Islet precursor cell (in vitro differentiated cells): ENCODE measurements around the gene PSKH1.
A peak's percentile ranks its signal among the peaks of the same experiment; 100 is the strongest.
"Not testable (repeated sequence)": the region's sequence is repeated elsewhere in the genome, so short reads cannot be mapped to it uniquely, and the experiment has no call there.

Source experiments
- DNase-seq: peaks from one replicate; pipeline ENCODE4 v3.0.0-alpha.2; 2018

PSKH1 gene

DNA sequence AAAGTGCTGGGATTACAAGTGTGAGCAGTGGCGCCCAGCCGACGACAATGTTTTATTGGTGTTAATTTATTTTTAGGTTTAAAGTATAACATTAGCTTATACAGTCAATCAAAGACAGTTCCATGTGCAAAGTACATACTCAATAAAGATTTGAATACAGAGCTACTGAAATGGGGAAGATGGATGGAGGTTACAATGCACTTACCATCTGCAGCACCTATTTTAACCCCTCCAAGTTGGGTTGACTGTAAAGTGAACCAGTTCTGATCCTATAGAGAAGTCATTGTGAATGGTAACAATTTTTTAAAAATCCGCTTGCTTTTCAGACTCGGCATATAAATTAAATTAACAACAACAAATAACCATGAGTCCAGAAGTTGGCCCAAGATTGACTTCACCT lies 679 bp upstream of the PSKH1 start:
- DNase-seq: no peak

DNA sequence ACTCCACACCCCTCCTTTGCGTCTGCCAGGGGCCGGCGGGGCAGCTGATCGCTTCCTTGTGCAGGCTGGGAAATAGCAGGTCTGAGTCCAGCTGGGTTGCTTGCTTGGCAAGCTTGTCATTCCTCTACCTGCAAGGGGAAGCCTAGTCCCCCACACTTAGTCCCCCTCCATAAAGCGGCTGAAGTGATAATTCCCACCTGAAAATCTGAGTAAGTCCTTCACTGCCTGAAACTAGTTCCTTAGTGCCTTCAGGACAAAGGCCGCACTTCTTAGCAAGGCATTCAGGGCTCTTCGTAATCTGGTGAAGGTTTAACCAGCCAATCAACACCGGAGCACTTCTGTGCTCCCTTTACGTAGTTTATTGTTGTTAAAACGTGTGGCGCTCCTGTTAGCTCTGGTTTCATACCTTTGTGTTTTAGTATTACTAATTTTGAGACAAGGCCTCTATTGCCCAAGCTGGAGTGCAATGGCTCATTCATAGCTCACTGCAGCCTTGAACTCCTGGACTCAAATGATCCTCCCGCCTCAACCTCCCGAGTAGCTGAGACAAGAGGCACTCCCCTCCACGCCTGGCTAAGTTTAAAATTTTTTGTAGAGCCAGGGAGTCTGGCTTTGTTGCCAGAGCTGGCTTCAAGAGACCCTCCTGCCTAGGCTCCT lies 817 bp downstream of the PSKH1 start:
- DNase-seq: no peak

DNA sequence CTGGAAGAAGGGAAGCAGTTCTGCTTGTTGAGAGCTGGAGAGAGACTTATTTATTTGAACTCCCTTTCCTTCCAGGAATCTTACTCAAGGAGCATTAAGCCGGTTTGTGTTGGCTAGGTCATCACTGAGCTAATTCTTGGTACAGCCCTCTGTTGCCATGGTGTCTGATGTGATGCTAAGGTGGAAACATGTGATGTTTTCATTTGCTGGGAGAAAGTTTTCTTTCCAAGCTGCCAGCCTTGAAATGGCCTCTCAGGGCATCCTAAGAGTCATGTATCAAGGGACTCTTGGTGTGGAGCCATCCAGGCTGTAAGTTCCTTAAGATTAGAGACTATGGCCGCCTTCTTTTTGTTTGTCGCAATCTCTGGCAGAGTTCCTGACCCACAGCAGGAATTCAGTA lies 4.2 kb downstream of the PSKH1 start:
- no peak for DNase-seq

DNA sequence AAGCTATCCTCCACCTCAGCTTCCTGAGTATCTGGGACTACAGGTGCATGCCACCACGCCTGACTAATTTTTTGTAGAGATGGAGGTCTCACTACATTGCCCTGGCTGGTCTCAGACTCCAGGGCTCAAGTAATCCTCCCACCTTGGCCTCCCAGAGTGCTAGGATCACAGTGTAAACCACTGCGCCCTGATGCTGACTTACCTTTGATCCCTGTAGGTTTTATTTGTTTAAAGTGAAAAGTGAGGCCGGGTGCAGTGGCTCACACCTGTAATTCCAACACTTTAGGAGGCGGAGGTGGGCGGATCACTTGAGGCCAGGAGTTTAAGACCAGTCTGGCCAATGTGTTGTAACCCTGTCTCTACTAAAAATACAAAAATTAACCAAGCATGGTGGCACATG lies 8.7 kb downstream of the PSKH1 start:
- no peak for DNase-seq

DNA sequence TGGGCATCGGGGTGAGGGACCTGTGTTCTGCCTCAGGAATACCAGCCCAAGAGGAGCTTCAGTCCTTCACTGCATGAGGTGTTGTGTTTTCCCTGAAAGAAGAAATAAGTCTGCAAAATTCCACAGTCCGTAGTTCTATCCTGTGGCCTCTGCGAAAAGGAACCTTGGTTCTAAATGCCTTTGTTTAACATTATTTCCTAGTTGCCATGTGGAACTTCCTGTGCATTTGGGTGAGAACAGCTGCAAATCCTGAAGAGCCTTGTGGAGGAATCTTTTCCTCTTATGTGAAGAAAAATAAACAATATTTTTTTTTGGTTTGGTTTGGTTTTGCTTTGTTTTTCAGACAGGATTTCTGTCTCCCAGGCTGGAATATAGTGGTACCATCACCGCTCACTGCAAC lies 9.8 kb downstream of the PSKH1 start:
- no peak for DNase-seq

DNA sequence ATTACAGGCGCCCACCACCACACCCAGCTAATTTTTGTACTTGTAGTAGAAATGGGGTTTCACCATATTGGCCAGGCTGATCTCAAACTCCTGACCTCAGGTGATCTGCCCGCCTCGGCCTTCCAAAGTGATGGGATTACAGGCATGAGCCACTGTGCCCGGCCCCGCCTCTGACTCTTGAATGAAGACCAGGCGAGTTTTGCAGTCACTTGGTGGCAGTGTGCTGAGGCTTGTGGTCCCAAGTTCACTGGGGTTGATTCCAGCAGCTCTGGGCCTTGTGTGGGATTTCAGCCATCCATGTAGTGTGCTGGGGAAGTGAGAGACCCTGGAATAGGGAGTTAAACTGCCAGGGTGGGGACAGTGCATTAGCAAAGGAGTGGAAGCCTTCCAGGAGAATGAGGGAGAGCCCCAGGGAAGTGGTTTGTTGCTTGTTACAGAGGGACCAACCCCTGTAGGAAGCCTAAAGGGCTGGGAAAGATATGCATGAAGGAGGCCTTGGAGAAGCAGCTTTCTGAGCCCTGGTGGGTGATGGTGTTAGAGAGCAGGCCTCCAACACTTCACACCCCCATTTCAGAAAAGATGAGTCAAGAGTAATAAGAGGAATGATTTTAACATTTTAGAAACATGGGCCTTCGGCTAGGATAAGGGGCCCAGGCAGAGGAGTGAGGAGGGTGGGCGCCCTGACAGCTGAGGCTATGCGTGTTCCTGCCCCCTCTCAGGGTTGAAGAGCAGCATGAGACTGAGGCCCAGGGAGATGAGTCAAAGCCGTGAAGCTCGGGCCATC lies 14.5 kb downstream of the PSKH1 start:
- DNase-seq: no peak

DNA sequence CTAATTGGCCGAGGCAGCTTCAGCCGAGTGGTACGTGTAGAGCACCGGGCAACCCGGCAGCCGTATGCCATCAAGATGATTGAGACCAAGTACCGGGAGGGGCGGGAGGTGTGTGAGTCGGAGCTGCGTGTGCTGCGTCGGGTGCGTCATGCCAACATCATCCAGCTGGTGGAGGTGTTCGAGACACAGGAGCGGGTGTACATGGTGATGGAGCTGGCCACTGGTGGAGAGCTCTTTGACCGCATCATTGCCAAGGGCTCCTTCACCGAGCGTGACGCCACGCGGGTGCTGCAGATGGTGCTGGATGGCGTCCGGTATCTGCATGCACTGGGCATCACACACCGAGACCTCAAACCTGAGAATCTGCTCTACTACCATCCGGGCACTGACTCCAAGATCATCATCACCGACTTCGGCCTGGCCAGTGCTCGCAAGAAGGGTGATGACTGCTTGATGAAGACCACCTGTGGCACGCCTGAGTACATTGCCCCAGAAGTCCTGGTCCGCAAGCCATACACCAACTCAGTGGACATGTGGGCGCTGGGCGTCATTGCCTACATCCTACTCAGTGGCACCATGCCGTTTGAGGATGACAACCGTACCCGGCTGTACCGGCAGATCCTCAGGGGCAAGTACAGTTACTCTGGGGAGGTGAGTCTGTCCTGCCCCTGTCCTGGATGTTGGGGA lies 16.1 kb downstream of the PSKH1 start:
- DNase-seq: no peak

DNA sequence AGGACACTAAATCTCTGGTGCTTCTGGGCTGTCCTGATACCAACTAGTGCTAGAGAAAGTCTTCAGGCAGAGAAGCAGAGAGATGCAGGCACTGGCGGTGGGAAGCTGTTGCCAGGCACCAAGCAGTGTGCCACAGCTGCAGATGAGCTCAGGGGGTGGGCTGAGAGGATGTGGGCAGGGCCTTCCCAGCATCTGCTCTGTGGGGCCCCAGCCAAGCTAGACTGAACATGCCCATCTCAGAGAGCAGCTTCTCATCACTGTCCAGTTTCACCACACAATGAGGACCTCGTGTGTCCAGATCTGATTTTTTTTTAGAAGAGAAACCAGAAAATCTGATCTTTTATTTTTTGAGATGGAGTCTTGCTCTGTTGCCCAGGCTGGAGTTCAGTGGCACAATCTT lies 17.1 kb downstream of the PSKH1 start:
- DNase-seq: no peak

DNA sequence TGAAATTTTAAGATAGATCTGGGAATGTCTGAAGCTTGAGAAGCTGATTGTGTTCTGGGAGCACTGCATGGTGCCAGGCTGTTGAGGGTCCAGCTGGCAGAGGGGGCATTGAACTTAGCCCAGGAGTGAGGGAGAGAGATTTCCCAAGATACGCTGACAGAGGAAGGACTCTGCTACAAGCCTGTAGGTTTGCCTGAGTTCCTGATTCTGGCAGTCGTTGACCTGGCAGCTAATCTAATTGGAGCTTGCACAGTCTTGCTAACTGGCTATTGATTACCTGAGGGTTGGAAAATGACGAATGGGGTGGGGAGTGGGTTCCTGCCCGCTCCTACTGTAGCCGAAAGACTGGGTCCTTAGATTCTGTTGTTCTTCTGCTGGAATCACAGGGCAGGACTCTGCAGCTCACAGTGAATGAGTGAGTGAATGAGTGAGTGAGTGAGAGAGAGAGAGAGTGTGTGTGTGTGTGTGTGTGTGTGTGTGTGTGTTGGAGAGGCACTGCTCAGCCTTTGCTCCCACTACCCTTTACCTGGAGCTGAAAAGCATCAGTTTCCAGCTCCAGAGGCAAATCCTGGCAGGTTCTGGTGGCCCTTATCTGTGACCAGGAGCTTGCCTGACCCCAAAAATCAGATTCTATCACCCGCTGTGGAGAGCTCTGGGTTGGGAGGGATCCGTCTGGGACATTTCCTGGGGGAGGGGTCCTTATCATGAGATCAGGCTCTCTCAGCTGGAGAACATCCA lies 21.9 kb downstream of the PSKH1 start:
- DNase-seq: peak; percentile 60

DNA sequence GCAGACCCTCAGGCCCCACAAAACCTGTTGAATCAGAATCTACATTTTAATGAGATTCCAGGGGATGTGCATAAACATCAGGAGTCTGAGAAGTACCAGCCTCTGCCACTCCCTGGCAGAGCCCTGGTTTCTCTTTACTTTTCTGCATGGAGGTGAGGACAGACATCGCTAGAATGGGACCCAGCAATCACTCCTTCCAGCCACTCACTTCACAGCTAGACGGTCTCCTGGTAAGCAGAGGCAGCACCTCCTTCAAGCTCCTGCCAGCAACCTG lies 22.4 kb downstream of the PSKH1 start:
- DNase-seq: not testable (repeated sequence)

DNA sequence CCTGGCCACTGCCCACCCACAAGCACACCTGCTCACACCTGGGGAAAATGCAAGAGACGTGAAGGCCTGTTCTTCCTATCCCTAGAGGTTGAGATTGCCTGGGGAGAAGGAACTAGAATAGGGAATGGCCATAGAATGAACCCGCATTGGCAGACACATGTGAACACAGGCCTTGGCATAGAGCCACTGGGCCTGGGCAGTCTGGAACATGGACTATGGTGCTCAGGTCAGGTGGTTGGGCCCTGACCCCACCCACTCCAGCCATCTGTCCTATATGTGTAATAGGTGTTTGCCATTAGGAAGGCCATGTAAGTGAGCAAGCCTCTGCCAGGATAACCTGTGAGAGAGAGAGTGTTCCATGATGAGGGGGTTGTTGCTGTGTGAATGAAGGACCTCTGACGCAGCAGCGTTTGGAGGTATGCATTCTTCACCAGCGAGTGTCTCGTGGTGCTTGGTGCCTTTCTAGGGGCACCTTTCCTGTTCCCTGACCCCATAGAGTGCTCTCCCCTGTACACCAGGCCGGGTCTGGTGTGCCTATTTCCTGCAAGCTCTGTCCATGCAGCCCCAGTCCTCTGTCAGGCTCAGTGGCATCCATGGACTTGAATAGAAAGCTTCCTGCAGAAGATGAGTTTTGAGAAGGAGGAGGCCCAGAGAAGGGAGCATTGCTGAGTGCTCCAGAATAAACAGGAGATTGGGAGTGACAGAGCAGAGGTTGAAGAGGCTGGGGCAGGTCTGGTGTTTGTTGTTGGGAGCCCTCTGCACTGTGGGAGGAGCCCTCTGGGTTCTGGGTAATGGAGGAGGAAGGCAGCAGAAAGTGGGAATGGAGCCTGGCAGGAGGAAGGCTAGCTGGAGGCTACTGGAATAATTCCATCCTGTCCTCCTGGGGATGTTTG lies 23.0 kb downstream of the PSKH1 start:
- peak; percentile 64 for DNase-seq

DNA sequence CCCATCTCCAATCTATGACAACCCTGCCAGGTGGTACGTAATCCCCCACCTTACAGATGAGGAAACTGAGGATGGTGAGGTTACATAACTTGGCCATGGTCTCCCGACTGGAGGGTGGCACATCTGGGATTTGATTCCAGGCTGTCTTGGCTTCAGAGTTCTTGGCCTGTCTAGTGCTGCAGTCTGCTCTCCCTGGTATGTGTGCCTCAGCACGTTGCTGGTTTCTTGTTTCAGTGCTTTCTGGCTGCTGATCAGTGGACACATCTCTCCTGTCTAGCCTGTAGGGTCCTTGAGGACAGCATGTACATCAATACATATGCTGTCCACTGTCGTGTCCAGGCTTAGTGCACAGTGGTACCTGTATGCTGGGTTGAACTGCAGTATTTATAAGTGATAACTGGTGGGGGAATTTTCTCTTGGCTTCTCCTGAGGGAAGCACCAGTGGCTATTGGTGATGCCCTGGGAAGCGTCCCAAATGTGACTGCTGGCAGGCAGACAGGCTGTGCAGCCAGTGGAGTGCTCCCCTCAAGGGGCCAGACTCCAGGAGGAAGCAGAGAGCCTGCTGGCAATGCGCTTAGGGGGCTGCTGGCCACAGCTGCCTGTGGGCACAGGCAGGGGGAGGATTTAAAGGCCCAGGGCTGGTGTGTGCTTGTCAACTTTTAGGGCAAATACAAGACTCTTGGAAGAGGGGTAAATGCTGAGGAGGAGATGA lies 24.2 kb downstream of the PSKH1 start:
- DNase-seq: peak; percentile 69

DNA sequence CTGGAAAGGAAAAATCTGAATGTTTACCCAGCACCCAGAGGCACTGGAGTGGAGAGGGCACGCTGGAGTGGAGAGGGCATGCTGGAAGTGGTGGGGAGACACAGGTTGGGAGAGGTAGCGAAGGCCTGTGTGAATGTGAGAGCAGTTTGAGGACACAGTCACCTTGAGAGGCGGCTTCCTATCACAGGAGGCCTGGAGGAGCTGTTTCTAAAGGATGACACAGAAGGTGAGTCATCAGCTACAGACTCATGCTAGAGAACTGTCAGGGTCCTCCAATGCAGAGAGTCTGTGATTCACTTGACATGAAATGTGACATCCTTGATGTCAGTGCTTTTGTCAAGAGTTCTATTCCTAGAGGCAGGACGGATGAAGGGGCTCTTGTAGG lies 24.8 kb downstream of the PSKH1 start:
- DNase-seq: peak; percentile 89

DNA sequence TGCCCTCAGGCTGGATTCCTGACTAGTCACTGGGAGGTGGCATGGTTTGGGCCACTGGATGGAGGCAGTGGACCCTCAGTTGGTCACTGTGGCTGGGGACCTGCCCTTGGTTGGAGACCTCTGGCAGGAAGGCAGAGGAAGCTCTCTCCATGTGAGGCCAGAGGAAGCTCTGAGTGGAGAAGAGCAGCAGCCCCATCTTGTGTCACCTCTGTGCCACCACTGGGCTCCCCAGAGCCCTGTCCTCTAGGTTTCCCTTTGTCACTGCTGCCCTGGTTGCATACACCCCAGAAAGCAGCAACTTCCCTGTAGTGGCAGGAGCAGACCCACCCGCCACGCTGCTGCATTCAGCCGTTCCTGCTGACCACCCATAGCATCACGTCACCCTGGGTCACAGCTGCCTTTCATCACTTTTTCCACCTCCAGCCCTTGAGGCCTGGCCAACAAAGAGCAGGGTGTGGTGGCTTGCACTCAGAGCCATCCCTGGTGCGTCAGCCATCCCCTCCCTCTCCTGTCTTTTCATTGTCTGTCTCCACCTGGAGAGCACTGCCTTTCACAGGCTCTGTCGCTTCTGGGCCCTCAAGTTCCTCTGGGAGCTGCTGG lies 26.7 kb downstream of the PSKH1 start:
- DNase-seq: peak; percentile 50

DNA sequence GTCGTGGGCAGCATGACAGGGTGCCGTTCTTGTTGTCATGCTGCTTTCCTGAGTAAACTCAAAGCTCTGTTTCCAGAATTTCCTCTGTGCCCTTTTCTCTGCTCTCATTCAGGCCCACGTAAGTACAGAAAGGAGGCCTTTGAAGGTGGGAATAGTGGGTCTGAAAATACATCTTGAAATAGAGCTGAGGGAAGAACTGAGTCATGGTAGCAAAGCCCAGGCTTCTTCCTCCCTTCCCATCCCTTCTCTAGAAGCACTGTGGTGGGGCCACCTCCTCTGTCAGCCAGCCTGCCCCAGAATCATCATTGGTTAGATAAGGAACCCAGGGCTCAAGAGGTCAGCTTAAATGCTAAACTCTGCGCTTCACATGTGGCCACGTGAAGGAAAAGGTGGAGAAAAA lies 29.2 kb downstream of the PSKH1 start:
- no peak for DNase-seq

DNA sequence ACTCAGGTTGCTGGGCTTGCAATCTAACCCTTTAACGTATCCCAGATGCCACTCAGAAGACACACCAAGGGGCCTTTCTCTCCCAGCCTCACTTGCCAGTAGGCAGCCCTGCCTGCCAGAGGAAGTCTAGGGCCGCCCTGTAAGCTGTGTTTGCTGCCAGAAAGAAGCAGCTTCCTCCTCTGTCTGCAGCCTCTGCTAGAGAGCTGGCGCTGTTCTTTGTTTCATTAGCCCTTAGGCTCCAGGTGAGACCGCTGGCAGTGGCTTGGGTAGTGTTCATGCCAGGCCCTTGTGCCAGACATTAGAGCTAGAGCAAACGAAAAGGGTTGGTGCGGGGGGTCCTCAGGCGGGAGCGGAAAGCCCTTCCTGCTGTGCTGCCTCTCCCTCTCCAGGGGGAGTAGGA lies 29.7 kb downstream of the PSKH1 start:
- no peak for DNase-seq

DNA sequence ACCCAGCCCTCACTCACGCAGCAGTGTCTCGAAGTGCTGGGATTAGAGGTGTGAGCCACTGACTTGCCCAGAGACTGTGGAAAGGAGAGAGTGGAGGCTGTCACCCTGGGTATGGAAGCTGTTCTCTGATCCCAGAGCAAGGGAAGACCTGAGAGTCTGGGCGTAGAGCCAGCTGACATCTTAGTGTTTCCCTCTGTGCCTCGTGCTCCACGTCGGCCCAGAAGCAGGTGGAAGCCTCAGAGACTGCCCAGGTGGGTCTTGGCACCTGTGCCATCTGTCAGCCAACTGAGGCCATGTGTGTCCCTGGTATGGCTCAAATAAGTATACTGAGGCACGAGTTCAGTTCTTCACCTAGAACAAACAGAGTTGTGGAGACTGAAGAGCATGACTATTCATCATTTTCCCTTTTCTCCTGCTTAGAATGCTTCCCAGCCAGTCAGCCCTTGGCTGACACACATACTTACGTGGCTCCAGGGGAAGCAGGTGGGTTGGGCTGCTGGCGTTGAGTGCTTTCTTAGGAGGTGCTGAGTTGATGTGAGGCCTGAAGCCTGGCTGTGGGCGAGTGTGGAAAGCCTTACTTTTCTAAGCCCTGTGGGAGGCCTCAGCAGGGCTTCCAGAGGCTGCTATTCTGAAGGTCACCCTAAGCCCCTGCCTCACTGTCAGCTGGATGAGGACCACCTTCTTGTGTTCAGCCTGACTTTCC lies 30.5 kb downstream of the PSKH1 start:
- DNase-seq: no peak

DNA sequence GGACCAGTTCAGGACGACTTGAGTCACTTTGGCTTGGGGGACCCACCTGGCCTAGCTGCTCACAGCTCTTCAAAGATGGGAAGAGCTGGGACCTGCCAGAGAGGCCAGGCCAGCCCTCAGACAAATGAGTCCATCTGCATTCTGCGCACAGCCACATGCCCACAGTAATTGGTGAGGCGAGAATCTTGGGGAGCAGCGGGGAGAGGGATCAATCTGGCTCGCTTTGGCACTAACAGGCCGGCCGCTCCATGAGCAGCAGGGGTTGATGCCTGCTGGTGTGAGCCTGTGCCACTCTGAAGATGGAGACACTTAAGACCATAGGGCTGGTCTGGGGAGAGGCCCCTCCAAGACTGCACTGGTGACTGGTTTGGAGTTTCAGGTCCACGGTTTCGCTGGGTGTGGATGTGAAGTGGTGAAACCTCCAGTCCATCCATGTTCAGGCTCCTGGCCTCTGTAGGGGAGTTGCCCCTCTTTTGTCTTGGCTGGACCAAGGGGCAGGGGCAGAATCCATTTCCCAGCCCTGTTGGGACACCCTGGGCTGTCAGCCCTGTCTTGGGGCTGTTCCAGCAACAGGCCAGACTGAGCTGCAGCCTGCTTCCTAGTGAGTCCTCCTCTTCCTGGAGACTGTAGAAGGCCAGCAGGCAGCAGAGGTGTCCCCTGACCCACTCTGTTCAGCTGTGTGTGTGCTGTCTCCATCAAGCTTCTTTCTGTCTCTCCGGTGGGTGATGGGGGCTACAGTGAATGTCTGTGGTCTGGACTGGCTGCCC lies 31.3 kb downstream of the PSKH1 start:
- no peak for DNase-seq

DNA sequence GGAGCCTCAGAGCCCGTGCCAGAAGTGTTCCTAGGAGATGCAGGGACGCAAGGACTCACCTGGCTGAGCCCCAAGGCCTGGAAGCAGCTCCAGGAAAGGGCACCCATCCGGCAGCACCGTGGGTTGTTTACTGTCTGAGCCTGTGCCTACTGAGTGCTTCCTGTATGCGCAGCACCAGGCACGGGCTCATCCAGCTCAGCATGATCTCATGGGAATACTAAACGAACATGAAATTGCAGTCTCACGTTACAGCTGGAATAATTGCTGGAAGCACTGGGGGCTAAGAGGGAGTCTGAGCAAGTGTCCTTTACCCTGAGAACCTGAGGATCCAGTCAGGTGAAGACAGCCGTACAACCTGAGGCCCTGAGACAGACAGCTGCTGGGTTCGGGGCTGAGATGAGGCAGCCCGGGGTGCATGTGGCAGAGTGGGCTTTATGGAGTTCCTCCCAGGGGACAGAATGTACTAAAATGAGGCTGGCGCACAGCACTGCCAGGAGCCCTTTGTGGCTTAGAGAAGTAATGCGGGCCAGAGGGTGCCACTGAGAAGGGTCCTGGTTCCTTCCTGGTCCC lies 33.2 kb downstream of the PSKH1 start:
- no peak for DNase-seq
